Prostate gland (tissue), 2 donors: ENCODE measurements around the gene S100A16. TPM values are rescaled to one million over a fixed set of nuclear protein-coding genes. Genes with fewer than 3 reads are reported as not detected.

ENCODE experiments used
- DNase-seq: peaks from one replicate; pipeline ENCODE4 v3.0.0-alpha.2; 2019; ENCODE audit warnings: low spot score
- H3K27ac ChIP-seq, 2 donors: fragments of 200-600 bp; sonication (generic); 2 replicates each; pipeline ENCODE4 v1.5.1; 2017 to 2019
- H3K27me3 ChIP-seq: fragments of 200-600 bp; sonication (generic); replicated peaks from 2 replicates; pipeline ENCODE4 v1.5.1; 2019; ENCODE audit not compliant: insufficient read depth
- H3K36me3 ChIP-seq, 2 donors: fragments of 200-600 bp; sonication (generic); 1 replicate in 1 of 2; 2 replicates in 1 of 2; pipeline versions ENCODE4 v1.5.1 to v1.8.1; 2017 to 2019
- H3K4me1 ChIP-seq: fragments of 200-600 bp; sonication (generic); replicated peaks from 2 replicates; pipeline ENCODE4 v1.5.1; 2019
- H3K4me3 ChIP-seq, 2 donors: fragments of 200-600 bp; sonication (generic); 2 replicates each; pipeline ENCODE4 v1.5.1; 2017 to 2019
- H3K9me3 ChIP-seq: fragments of 200-600 bp; sonication (generic); 2 replicates; pipeline ENCODE4 v1.5.1; 2017
- CTCF ChIP-seq, 4 experiments: fragments of 200-600 bp in 2 of 4; fragments of 450-650 bp in 2 of 4; sonication (generic) in 2 of 4; IDR thresholded peaks; 1 replicate in 3 of 4; 2 replicates in 1 of 4; pipeline ENCODE4 v1.5.1; 2016 to 2019; ENCODE audit warnings: antibody characterized with exemption in 4 of 4, mild to moderate bottlenecking in 2 of 4, moderate library complexity in 2 of 4
- POLR2A ChIP-seq: fragments of 450-650 bp; IDR thresholded peaks from one replicate; pipeline ENCODE4 v1.6.1; 2016; ENCODE audit warnings: antibody characterized with exemption, mild to moderate bottlenecking
- POLR2AphosphoS5 ChIP-seq: sonication (generic); formaldehyde crosslinking; IDR thresholded peaks from one replicate; pipeline ENCODE4 v1.6.1; 2017; ENCODE audit warnings: antibody characterized with exemption
- WGBS: methylation state at CpG from one replicate; pipeline ENCODE4 v1.1.5; 2018; 5-methylcytosine and 5-hydroxymethylcytosine counted together
- intact Hi-C: fragments of 100-400 bp; cut with DNase I; formaldehyde crosslinking; loops from one replicate; pipeline ENCODE4 v1.14.2; 2022
- total RNA-seq, 2 donors: library from RNA; depleted of rRNA; stranded (reverse); fragments of >200 nt; gene quantifications; one replicate each; pipeline ENCODE4 v1.1.0, GENCODE V29; 2016

Gene S100A16
- total RNA-seq, 2 donors from 2014 or later, result 78.4 to 165 TPM

- 80% methylated on average over 1 of the region's 1 CpG for WGBS
- H3K9me3 ChIP-seq, result no peaks in the 10 kb centered on the region
- DNase-seq, result no peak
- no peaks in the 10 kb centered on the region for H3K27me3 ChIP-seq
- peaks cover 5% of the 10 kb centered on the region for H3K4me1 ChIP-seq
- TF ChIP-seq CTCF (IDR thresholded peaks at IDR 0.05), result no peak
- no peak for TF ChIP-seq POLR2A
- TF ChIP-seq POLR2AphosphoS5, result no peak
- intact Hi-C loops, result loop anchor here (5.0 kb wide), 1 partner anchor 58 kb away; no protein-coding TSS in a partner anchor
- no peaks in the 10 kb centered on the region for H3K36me3 ChIP-seq
- H3K4me3 ChIP-seq, result no peak overlapping the region
- H3K27ac ChIP-seq, result no peak overlapping the region
Measured at GRCh38 chr1:153629971-153630370, 17.0 kb upstream of the S100A16 start.

- Histone ChIP-seq H3K36me3 (no peaks in the 10 kb centered on the region), H3K27me3 (no peaks in the 10 kb centered on the region), H3K27ac (no peak overlapping the region), H3K9me3 (no peaks in the 10 kb centered on the region), H3K4me1 (peaks cover 5% of the 10 kb centered on the region), H3K4me3 (no peak overlapping the region)
- DNase-seq, result no peak
- 63% methylated on average over 5 of the region's 5 CpGs for WGBS
- TF ChIP-seq POLR2AphosphoS5 (no peak), CTCF (IDR thresholded peaks at IDR 0.05) (no peak), POLR2A (no peak)
- intact Hi-C loops, result loop anchor here (5.0 kb wide), 1 partner anchor 57 kb away; no protein-coding TSS in a partner anchor
Measured at GRCh38 chr1:153629343-153629665, 16.4 kb upstream of the S100A16 start.

- Histone ChIP-seq H3K36me3 (no peaks in the 10 kb centered on the region), H3K27ac (no peak overlapping the region), H3K27me3 (no peaks in the 10 kb centered on the region), H3K4me3 (no peak overlapping the region), H3K4me1 (peaks cover 5% of the 10 kb centered on the region), H3K9me3 (no peaks in the 10 kb centered on the region)
- DNase-seq, result no peak
- 85% methylated on average over 6 of the region's 6 CpGs for WGBS
- intact Hi-C loops, result loop anchor here (5.0 kb wide), 1 partner anchor 56 kb away; no protein-coding TSS in a partner anchor
- TF ChIP-seq POLR2AphosphoS5, result no peak
Measured at GRCh38 chr1:153628638-153629342, 15.9 kb upstream of the S100A16 start.

- Histone ChIP-seq H3K27me3 (no peaks in the 10 kb centered on the region), H3K27ac (peak within 1 kb of the TSS; percentile 84), H3K36me3 (no peaks in the 10 kb centered on the region), H3K4me1 (peaks cover 5% of the 10 kb centered on the region), H3K9me3 (no peaks in the 10 kb centered on the region), H3K4me3 (peak within 1 kb of the TSS; percentile 37 to 45)
- no peak for DNase-seq
- intact Hi-C loops, result loop anchor here (5.0 kb wide), 1 partner anchor 56 kb away; no protein-coding TSS in a partner anchor
- TF ChIP-seq POLR2A (no peak), POLR2AphosphoS5 (no peak), CTCF (IDR thresholded peaks at IDR 0.05) (peak in 1 of 4 experiments; percentile 1)
- WGBS, result 65% methylated on average over 10 of the region's 10 CpGs
Measured at GRCh38 chr1:153627715-153628626, 15.0 kb upstream of the S100A16 start, which contains the start of gene S100A1. TSS of gene S100A1 (plus strand) at chr1:153628434. CDS start at chr1:153630522, 2,088 bp downstream.
